ENCODE results near the gene FAM111A.

The FAM111A gene

GRCh38 chr11:59200423-59200746, 57.7 kb downstream of the FAM111A start:
- DNase-seq: no peak

DNA sequence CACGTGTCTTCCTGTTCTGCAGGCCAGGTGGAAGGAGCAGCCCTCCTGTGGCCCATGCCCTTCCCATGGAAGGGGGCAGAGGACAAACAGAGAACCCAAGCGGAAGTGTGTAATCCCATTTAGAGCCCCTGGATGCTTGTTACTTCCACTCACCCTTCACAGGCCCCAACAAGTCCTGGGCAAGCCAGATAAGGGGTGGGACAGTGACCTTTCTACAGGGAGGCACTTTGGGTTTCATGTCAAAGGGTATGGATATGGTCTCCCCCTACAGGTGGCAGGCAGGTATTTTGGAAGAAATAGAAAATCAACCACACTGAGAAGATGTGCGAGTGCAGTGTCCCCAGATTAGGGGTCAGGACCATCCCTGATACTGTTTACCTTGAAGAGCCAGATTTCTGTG, 58.7 kb downstream of the FAM111A start:
- DNase-seq: no peak

Measured in effector CD8-positive, alpha-beta T cell (primary cell).